Measurements from ENCODE around the gene HRK.

DNA sequence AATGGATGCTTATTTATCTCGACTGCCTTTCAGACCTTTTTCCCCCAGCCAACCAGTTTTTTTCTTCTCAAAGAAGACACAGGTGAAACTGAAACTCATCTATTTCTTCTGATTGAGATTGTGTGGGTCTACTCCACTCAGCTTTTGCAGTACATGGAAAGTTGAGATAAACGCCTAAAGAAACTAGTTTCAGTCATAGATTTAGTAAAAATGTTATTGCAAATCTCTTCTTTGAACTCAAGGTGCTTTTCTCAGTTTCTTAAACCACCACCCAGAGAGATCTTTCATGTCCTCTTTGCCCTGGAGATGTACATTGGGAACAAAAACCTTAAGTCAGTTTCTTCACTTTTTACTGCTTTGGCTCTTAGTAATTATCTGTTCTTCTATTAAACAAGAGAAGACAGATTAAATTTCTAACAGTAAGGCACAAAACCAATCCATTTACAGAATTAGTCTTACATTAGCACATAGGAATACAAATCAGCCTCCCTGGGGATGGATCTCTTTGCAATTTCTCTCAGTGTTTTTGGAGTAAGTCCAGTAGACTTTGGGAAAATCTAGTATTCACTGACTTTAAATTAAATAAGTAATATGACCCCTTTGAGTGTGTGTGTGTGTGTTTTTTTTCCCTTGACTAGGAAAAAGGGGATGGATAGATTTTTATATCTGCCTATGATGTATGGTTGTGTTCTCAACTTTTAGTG lies 41.1 kb upstream of the HRK start:
- TF ChIP-seq, protein P1, sequence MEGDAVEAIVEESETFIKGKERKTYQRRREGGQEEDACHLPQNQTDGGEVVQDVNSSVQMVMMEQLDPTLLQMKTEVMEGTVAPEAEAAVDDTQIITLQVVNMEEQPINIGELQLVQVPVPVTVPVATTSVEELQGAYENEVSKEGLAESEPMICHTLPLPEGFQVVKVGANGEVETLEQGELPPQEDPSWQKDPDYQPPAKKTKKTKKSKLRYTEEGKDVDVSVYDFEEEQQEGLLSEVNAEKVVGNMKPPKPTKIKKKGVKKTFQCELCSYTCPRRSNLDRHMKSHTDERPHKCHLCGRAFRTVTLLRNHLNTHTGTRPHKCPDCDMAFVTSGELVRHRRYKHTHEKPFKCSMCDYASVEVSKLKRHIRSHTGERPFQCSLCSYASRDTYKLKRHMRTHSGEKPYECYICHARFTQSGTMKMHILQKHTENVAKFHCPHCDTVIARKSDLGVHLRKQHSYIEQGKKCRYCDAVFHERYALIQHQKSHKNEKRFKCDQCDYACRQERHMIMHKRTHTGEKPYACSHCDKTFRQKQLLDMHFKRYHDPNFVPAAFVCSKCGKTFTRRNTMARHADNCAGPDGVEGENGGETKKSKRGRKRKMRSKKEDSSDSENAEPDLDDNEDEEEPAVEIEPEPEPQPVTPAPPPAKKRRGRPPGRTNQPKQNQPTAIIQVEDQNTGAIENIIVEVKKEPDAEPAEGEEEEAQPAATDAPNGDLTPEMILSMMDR (IDR thresholded peaks at IDR 0.05), result no peak
- TF ChIP-seq POLR2A (IDR thresholded peaks at IDR 0.05) (no peak), EP300 (IDR thresholded peaks at IDR 0.05) (no peak), POLR2AphosphoS5 (IDR thresholded peaks at IDR 0.05) (no peak)

All from stomach (tissue), 4 donors.